OCI-LY1 (cell line): ENCODE data around the gene IRAK1.

Experiments used
- CTCF ChIP-seq: fragments of 200-600 bp; sonication (generic), shearing (Covaris generic); IDR thresholded peaks from 2 replicates; pipeline ENCODE4 v1.5.1; 2017; ENCODE audit warnings: mild to moderate bottlenecking, antibody characterized with exemption, low read length, moderate library complexity, mixed read lengths
- EZH2 ChIP-seq: fragments of 200-600 bp; sonication (generic), shearing (Covaris generic); IDR thresholded peaks from 2 replicates; pipeline ENCODE4 v1.8.0; 2017; ENCODE audit warnings: borderline replicate concordance, mixed run types, mild to moderate bottlenecking, antibody characterized with exemption, low read length, moderate library complexity, mixed read lengths

DNA sequence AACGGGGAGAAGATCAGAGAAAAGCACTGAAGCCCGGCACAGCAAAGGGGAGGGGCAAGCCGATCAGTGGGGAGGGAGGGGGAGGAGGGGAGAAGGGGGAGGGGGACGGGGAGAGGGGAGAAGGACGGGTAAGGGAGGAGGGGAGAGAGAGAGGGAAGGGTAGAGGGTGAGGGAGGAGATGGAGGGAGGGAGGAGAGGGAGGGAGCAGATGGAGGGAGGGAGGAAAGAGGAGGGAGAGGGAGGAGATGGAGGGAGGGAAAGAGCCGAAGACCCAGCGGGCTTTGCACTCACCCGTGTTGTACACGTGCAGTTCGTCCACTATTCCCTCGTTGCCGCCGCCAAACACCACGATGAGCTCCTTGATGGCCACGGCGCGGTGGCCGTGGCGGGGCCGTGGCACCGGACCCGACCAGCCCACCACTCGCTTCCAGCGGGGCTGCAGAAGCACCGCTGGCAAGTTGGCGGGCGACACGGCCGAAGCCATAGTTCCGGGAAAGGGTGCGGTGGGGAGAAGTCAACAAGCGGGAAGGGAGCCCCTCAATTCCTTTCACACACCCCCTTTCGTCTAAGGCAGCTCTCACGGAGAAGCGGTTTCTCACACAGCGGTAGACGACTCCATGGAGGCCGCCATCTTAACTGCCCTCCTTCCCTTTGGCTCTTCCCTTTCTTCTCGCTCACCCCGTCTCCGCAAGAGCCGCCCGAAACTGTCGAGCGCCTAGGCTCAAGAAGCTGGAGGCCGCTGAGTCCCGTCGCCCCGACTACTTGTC lies 49.2 kb downstream of the IRAK1 start:
- TF ChIP-seq EZH2, result no peak
- TF ChIP-seq CTCF, result no peak
